GM12878 (cell line): ENCODE measurements around the gene LRP8. TPM values are rescaled to one million over a fixed set of nuclear protein-coding genes. Genes with fewer than 3 reads are reported as not detected.

ENCODE experiments used
- ATAC-seq: fragments of 200-7000 bp; cut with Tn5 transposase; 3 replicates; pipeline ENCODE4 v1.9.1; 2020; ENCODE audit warnings: mild to moderate bottlenecking, moderate library complexity
- BruUV-seq: library from RNA; stranded (reverse); fragments of 400-500 nt; replicated peaks from 2 replicates; lab custom pipeline; 2021; lab: Mats Ljungman, UMichigan
- CTCF ChIA-PET: fragments of 300-600 bp; sonication (Branson Sonifier 250); formaldehyde crosslinking; extraction: SDS; loops from one replicate; lab custom pipeline; 2021; ENCODE audit warnings: inconsistent platforms; lab: Yijun Ruan, JAX
- POLR2A ChIA-PET: fragments of 350-600 bp; formaldehyde crosslinking; extraction: SDS; loops from one replicate; lab custom pipeline; 2021; ENCODE audit warnings: inconsistent platforms; lab: Charles Lee
- RAD21 ChIA-PET: fragments of 300-600 bp; sonication (Branson Sonifier 250); formaldehyde crosslinking; loops from one replicate; lab custom pipeline; 2023; ENCODE audit warnings: antibody characterized with exemption; ENCODE audit not compliant: unreplicated experiment; lab: Charles Lee
- SMC1A ChIA-PET: fragments of 300-600 bp; sonication (Branson Sonifier 250); formaldehyde crosslinking; loops from one replicate; lab custom pipeline; 2023; ENCODE audit not compliant: unreplicated experiment, uncharacterized antibody; lab: Charles Lee
- DNase-seq: peaks from one replicate; pipeline ENCODE4 v3.0.0-alpha.2; 2011; ENCODE audit warnings: low read depth, low spot score
- FAIRE-seq: peaks from 3 replicates; lab custom pipeline; 2011; peaks lifted over from hg19 to GRCh38; lab: Jason Lieb, UNC
- H2AFZ ChIP-seq: 2 replicates; pipeline ENCODE4 v1.6.0; 2011; ENCODE audit warnings: low read depth, low read length, control low read depth; ENCODE audit not compliant: control insufficient read depth
- H3K27ac ChIP-seq: 2 replicates; pipeline ENCODE4 v1.5.1; 2011; ENCODE audit warnings: control low read depth; ENCODE audit not compliant: control insufficient read depth, insufficient read depth
- H3K27me3 ChIP-seq, 2 experiments: replicated peaks in 1 of 2; 2 replicates each; pipeline versions ENCODE4 v1.6.0 to v1.6.1; 2011; ENCODE audit warnings: low read length in 1 of 2; ENCODE audit not compliant: control insufficient read depth in 2 of 2, insufficient read depth in 2 of 2
- H3K36me3 ChIP-seq, 2 experiments: 2 replicates each; pipeline ENCODE4 v1.5.1; 2011; ENCODE audit warnings: low read length in 1 of 2; ENCODE audit not compliant: control insufficient read depth in 2 of 2, insufficient read depth in 2 of 2
- H3K4me1 ChIP-seq: 2 replicates; pipeline ENCODE4 v1.6.1; 2011; ENCODE audit warnings: mild to moderate bottlenecking, low read length, moderate library complexity, mixed read lengths; ENCODE audit not compliant: control insufficient read depth, insufficient read depth
- H3K4me2 ChIP-seq: 2 replicates; pipeline ENCODE4 v1.6.0; 2011; ENCODE audit warnings: control low read depth; ENCODE audit not compliant: control insufficient read depth, insufficient read depth
- H3K4me3 ChIP-seq: fragments of 200-600 bp; sonication (generic); 2 replicates; pipeline ENCODE4 v1.5.1; 2016
- H3K79me2 ChIP-seq: 2 replicates; pipeline ENCODE4 v1.6.0; 2011; ENCODE audit warnings: low read length; ENCODE audit not compliant: control insufficient read depth, insufficient read depth
- H3K9ac ChIP-seq: 2 replicates; pipeline ENCODE4 v1.8.0; 2011; ENCODE audit warnings: low read length, control low read depth, mixed read lengths; ENCODE audit not compliant: control insufficient read depth, insufficient read depth
- H3K9me3 ChIP-seq: replicated peaks from 3 replicates; pipeline ENCODE4 v1.5.1; 2011; ENCODE audit warnings: mild to moderate bottlenecking, low read length; ENCODE audit not compliant: control insufficient read depth, insufficient read depth
- H4K20me1 ChIP-seq: 2 replicates; pipeline ENCODE4 v1.6.0; 2011; ENCODE audit not compliant: control insufficient read depth, insufficient read depth
- BACH1 ChIP-seq: fragments of 450-650 bp; IDR thresholded peaks from 2 replicates; pipeline ENCODE4 v1.6.1; 2017; ENCODE audit warnings: mild to moderate bottlenecking, borderline replicate concordance
- BMI1 ChIP-seq: fragments of 450-650 bp; IDR thresholded peaks from 2 replicates; pipeline ENCODE4 v1.6.1; 2016; ENCODE audit warnings: mild to moderate bottlenecking, moderate library complexity, borderline replicate concordance
- EED ChIP-seq: sonication (generic); IDR thresholded peaks from 2 replicates; pipeline ENCODE4 v1.6.1; 2016; ENCODE audit warnings: antibody characterized with exemption, low read depth
- FOS ChIP-seq: IDR thresholded peaks from 3 replicates; pipeline ENCODE4 v1.6.1; 2011; ENCODE audit warnings: borderline replicate concordance; ENCODE audit not compliant: insufficient read length; ENCODE audit errors: extremely low read depth
- FOXM1 ChIP-seq: IDR thresholded peaks from 2 replicates; pipeline ENCODE4 v1.6.1; 2012; ENCODE audit warnings: low read depth, mild to moderate bottlenecking, inconsistent platforms, low read length, moderate library complexity
- MYC ChIP-seq: IDR thresholded peaks from 2 replicates; pipeline ENCODE4 v1.6.1; 2011; ENCODE audit warnings: mild to moderate bottlenecking, low read length, moderate library complexity, inconsistent platforms; ENCODE audit not compliant: insufficient read depth, insufficient replicate concordance, insufficient read length, severe bottlenecking
- NR2C2 ChIP-seq: IDR thresholded peaks from 2 replicates; pipeline ENCODE4 v1.6.1; 2011; ENCODE audit warnings: borderline replicate concordance, low read depth; ENCODE audit not compliant: control insufficient read depth, insufficient read length
- RAD51 ChIP-seq: fragments of 450-650 bp; IDR thresholded peaks from 2 replicates; pipeline ENCODE4 v1.6.1; 2016; ENCODE audit warnings: moderate library complexity, mild to moderate bottlenecking, inconsistent platforms
- STAT3 ChIP-seq: IDR thresholded peaks from 2 replicates; pipeline ENCODE4 v1.6.1; 2011; ENCODE audit warnings: low read depth, low read length, improper control_type of control experiment
- SUPT20H ChIP-seq: IDR thresholded peaks from 2 replicates; pipeline ENCODE4 v1.6.1; 2011; ENCODE audit warnings: low read depth, mild to moderate bottlenecking, low read length, moderate library complexity, borderline replicate concordance; ENCODE audit not compliant: control insufficient read depth
- TCF7 ChIP-seq: IDR thresholded peaks from 2 replicates; pipeline ENCODE4 v1.6.1; 2014; ENCODE audit warnings: antibody characterized with exemption, borderline replicate concordance
- ZSCAN29 ChIP-seq: fragments of 450-650 bp; IDR thresholded peaks from 2 replicates; pipeline ENCODE4 v1.6.1; 2017; ENCODE audit warnings: mild to moderate bottlenecking, moderate library complexity
- WGBS: methylation state at CpG from one replicate; pipeline ENCODE4 v1.1.6; 2016; ENCODE audit warnings: low lambda C conversion rate; ENCODE audit not compliant: insufficient replicate concordance, insufficient coverage; ENCODE audit errors: missing lambda C conversion rate; 5-methylcytosine and 5-hydroxymethylcytosine counted together
- in situ Hi-C: fragments of 300-500 bp; cut with MboI; formaldehyde crosslinking; loops from 9 replicates; pipeline ENCODE4 v1.14.3; 2018; ENCODE audit warnings: mixed read lengths
- intact Hi-C: fragments of 100-400 bp; cut with micrococcal nuclease; formaldehyde crosslinking; loops from one replicate; pipeline ENCODE4 v1.14.2; 2022; ENCODE audit not compliant: unreplicated experiment
- polyA plus RNA-seq, 11 experiments: library from polyadenylated mRNA; depleted of rRNA in 4 of 11; unstranded in 6 of 11; stranded (reverse) in 5 of 11; fragments of >200 nt; fragmentation: Nextera tagmentation in 4 of 11; fragmentation: Illumina TruSeq in 1 of 11; extraction: Ambion mirVana in 4 of 11; extraction: Trizol in 1 of 11; gene quantifications; 1 replicate in 1 of 11; 2 replicates in 10 of 11; pipeline versions ENCODE4 v1.2.1 to v1.2.3, GENCODE V29; 2011 to 2016; ENCODE audit warnings: inconsistent platforms in 2 of 11, missing spikeins in 2 of 11, low read depth in 1 of 11
- total RNA-seq, 4 experiments: library from RNA; depleted of rRNA in 3 of 4; stranded (reverse); fragments of >200 nt in 3 of 4; fragmentation: Illumina TruSeq in 1 of 4; extraction: Trizol in 1 of 4; gene quantifications; 2 replicates each; pipeline versions ENCODE4 v1.2.1 to v1.2.3, GENCODE V29; 2013 to 2021
- TF ChIP-seq, protein P1 (sequence below): IDR thresholded peaks from 2 replicates; pipeline ENCODE4 v1.6.1; 2011; ENCODE audit warnings: borderline replicate concordance, low read depth, mild to moderate bottlenecking, moderate library complexity, low read length; ENCODE audit not compliant: insufficient read depth, poor library complexity, severe bottlenecking

LRP8 gene
- total and polyA plus RNA-seq, 10 of the 15 experiments (the other 5 are each of a cell fraction or from before 2014, with no cell fraction given), result 2.8 to 40.5 (median 22.3) TPM

DNA sequence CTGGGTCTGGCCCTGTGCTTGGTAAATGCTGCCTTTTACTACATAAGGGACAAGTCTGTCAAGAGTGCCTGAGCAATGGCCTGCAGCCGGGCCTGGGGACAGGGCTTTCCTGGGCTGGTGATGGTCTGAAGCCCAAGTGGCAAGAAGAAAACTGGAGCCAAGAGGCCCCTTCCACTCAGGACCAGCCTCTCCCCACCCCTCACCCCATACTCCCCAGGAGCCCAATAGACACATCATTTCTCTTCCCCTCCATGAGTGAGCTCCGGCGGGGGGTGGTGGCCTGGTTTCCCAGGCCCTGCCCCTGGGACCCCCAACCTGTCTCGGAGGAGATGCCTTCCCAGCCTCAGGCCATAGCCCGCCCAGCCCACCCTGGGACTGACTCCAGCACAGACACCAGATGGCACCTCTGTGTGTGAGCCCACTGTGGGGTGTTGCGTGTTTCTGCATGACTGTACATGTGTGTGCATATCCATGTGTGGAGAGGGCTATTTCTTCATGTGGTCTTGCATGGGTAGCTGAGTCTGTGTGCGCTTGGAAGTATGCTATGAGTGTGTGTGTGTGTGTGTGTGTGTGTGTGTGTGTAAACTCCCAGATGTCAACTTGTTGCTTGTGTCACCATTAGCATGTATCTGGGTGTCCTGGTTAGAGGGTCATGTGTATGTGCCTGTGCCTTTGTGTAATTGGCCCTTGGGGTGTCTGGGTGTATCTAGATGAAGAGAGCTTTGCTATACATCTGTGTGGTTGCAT is 14.3 kb upstream of the LRP8 start:
- intact Hi-C loops, result no loop called here
- Histone ChIP-seq H3K4me3 (no peak overlapping the region), H3K4me2 (no peak overlapping the region), H3K27ac (no peak overlapping the region), H4K20me1 (no peaks in the 10 kb centered on the region), H2AFZ (no peak overlapping the region), H3K4me1 (peaks cover 17% of the 10 kb centered on the region), H3K9ac (no peak overlapping the region), H3K9me3 (no peaks in the 10 kb centered on the region), H3K36me3 (no peaks in the 10 kb centered on the region), H3K79me2 (no peaks in the 10 kb centered on the region), H3K27me3 (no peaks in the 10 kb centered on the region)
- FAIRE-seq, result no peak
- CTCF ChIA-PET, result no interaction called here
- DNase-seq, result no peak
- 84% methylated on average over 7 of the region's 7 CpGs for WGBS
- SMC1A ChIA-PET, result interaction anchor here (0.9 kb wide), 1 partner anchor 9 kb away, joined by 4 read pairs; no protein-coding TSS in a partner anchor
- POLR2A ChIA-PET, result no interaction called here
- BruUV-seq, result no TSS peak
- RAD21 ChIA-PET, result no interaction called here
- no peak for TF ChIP-seq NR2C2
- no peak for TF ChIP-seq BMI1
- TF ChIP-seq SUPT20H, result no peak
- no peak for TF ChIP-seq TCF7
- no peak for TF ChIP-seq FOS
- no peak for TF ChIP-seq STAT3
- no peak for TF ChIP-seq MYC
- TF ChIP-seq, protein P1, sequence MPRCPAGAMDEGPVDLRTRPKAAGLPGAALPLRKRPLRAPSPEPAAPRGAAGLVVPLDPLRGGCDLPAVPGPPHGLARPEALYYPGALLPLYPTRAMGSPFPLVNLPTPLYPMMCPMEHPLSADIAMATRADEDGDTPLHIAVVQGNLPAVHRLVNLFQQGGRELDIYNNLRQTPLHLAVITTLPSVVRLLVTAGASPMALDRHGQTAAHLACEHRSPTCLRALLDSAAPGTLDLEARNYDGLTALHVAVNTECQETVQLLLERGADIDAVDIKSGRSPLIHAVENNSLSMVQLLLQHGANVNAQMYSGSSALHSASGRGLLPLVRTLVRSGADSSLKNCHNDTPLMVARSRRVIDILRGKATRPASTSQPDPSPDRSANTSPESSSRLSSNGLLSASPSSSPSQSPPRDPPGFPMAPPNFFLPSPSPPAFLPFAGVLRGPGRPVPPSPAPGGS, result no peak
- TF ChIP-seq RAD51, result no peak
- TF ChIP-seq ZSCAN29, result no peak
- TF ChIP-seq EED, result no peak
- TF ChIP-seq FOXM1, result no peak
- no peak for TF ChIP-seq BACH1
- no peak for ATAC-seq
- in situ Hi-C loops, result no loop called here
